Measurements from ENCODE around the gene ZNF486. TPM values are rescaled to one million over a fixed set of nuclear protein-coding genes. Genes with fewer than 3 reads are reported as not detected.

The ZNF486 gene
- total RNA-seq, 1 donor from 2014 or later: 11.5 TPM

GRCh38 chr19:20237773-20238623, 71.0 kb downstream of the ZNF486 start:
- Mint-ChIP-seq H3K36me3 (ENCODE audit: low read depth, unreplicated experiment) (peaks cover 9% of the 10 kb centered on the region), H3K4me3 (ENCODE audit: unreplicated experiment) (peak overlapping the region; percentile 99), H3K4me1 (ENCODE audit: unreplicated experiment) (peaks cover 30% of the 10 kb centered on the region)

DNA sequence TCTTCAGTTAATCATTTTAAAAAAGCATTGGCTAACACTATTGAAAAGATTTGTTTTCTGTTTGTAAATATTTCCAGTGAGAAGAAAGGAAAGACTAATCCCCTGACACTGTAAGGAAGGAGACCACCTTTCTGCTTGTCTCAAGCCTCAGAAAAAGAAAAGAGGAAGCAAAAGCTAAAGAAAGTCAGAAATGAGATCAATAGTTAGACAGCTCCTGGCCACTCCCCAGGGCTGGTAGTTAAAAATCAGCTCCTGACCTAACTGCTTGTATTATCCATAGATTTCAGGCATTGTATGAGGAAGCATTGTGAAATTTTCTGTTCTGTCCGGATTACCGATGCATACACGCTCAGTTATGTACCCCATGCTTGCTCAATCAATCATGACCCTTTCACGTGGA, 76.6 kb downstream of the ZNF486 start:
- H3K27me3 Mint-ChIP-seq (ENCODE audit: unreplicated experiment): peaks cover 2% of the 10 kb centered on the region
- no peak overlapping the region for H3K4me3 Mint-ChIP-seq (ENCODE audit: unreplicated experiment)
- TF ChIP-seq, protein P1, sequence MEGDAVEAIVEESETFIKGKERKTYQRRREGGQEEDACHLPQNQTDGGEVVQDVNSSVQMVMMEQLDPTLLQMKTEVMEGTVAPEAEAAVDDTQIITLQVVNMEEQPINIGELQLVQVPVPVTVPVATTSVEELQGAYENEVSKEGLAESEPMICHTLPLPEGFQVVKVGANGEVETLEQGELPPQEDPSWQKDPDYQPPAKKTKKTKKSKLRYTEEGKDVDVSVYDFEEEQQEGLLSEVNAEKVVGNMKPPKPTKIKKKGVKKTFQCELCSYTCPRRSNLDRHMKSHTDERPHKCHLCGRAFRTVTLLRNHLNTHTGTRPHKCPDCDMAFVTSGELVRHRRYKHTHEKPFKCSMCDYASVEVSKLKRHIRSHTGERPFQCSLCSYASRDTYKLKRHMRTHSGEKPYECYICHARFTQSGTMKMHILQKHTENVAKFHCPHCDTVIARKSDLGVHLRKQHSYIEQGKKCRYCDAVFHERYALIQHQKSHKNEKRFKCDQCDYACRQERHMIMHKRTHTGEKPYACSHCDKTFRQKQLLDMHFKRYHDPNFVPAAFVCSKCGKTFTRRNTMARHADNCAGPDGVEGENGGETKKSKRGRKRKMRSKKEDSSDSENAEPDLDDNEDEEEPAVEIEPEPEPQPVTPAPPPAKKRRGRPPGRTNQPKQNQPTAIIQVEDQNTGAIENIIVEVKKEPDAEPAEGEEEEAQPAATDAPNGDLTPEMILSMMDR (IDR thresholded peaks at IDR 0.05; ENCODE audit: unreplicated experiment): no peak
- peaks cover 11% of the 10 kb centered on the region for H3K4me1 Mint-ChIP-seq (ENCODE audit: unreplicated experiment)
- peaks cover 9% of the 10 kb centered on the region for H3K36me3 Mint-ChIP-seq (ENCODE audit: low read depth, unreplicated experiment)
- peaks cover 4% of the 10 kb centered on the region for H3K9me3 Mint-ChIP-seq (ENCODE audit: unreplicated experiment)
- peak overlapping the region; percentile 31 for H3K27ac Mint-ChIP-seq (ENCODE audit: unreplicated experiment)
- DNase-seq (ENCODE audit: low spot score): no peak

More at GRCh38 chr19:20237773-20238623, 71.0 kb downstream of the ZNF486 start:
- Mint-ChIP-seq H3K27ac (ENCODE audit: unreplicated experiment) (peak overlapping the region; percentile 100), H3K27me3 (ENCODE audit: unreplicated experiment) (peaks cover 8% of the 10 kb centered on the region), H3K9me3 (ENCODE audit: unreplicated experiment) (no peaks in the 10 kb centered on the region)
- TF ChIP-seq, protein P1 (IDR thresholded peaks at IDR 0.05; ENCODE audit: unreplicated experiment): no peak
- peak; percentile 92 for DNase-seq (ENCODE audit: low spot score)

GRCh38 chr19:20244356-20244755, 77.3 kb downstream of the ZNF486 start:
- H3K4me1 Mint-ChIP-seq (ENCODE audit: unreplicated experiment): peaks cover 7% of the 10 kb centered on the region

GRCh38 chr19:20245309-20245708, 78.3 kb downstream of the ZNF486 start:
- H3K27ac Mint-ChIP-seq (ENCODE audit: unreplicated experiment): no peak overlapping the region
- H3K27me3 Mint-ChIP-seq (ENCODE audit: unreplicated experiment): peaks cover 2% of the 10 kb centered on the region
- TF ChIP-seq, protein P1 (IDR thresholded peaks at IDR 0.05; ENCODE audit: unreplicated experiment): no peak
- H3K4me1 Mint-ChIP-seq (ENCODE audit: unreplicated experiment): no peaks in the 10 kb centered on the region
- H3K36me3 Mint-ChIP-seq (ENCODE audit: low read depth, unreplicated experiment): peaks cover 9% of the 10 kb centered on the region
- DNase-seq (ENCODE audit: low spot score): no peak
- H3K9me3 Mint-ChIP-seq (ENCODE audit: unreplicated experiment): peaks cover 4% of the 10 kb centered on the region
- no peak overlapping the region for H3K4me3 Mint-ChIP-seq (ENCODE audit: unreplicated experiment)

More at GRCh38 chr19:20244356-20244755, 77.3 kb downstream of the ZNF486 start:
- no peak for DNase-seq (ENCODE audit: low spot score)
- Mint-ChIP-seq H3K4me3 (ENCODE audit: unreplicated experiment) (no peak overlapping the region), H3K27ac (ENCODE audit: unreplicated experiment) (no peak overlapping the region), H3K9me3 (ENCODE audit: unreplicated experiment) (peaks cover 4% of the 10 kb centered on the region), H3K36me3 (ENCODE audit: low read depth, unreplicated experiment) (peaks cover 9% of the 10 kb centered on the region), H3K27me3 (ENCODE audit: unreplicated experiment) (peaks cover 2% of the 10 kb centered on the region)
- TF ChIP-seq, protein P1 (IDR thresholded peaks at IDR 0.05; ENCODE audit: unreplicated experiment): no peak
